CD4-positive, alpha-beta T cell treated with Interleukin-21 for 1 hour (primary cell): ENCODE measurements around the gene PAK1IP1.
"Not testable (repeated sequence)": the region's sequence is repeated elsewhere in the genome, so short reads cannot be mapped to it uniquely, and the experiment has no call there.

Source experiments
- DNase-seq: peaks from one replicate; pipeline ENCODE4 v3.0.0-alpha.2; 2020

PAK1IP1 gene

GRCh38 chr6:10746915-10747250 lies 52.1 kb downstream of the PAK1IP1 start:
- no peak for DNase-seq

- peak; percentile 98 for DNase-seq
Observed at GRCh38 chr6:10747251-10747972, 52.6 kb downstream of the PAK1IP1 start, which contains the start of gene TMEM14B. Gene TMEM14B, plus strand, starts transcription at chr6:10747805. Its CDS starts 1,441 bp downstream, at chr6:10749246.

- DNase-seq, result no peak
Observed at GRCh38 chr6:10749734-10750133, 55.0 kb downstream of the PAK1IP1 start.

GRCh38 chr6:10750568-10750967 lies 55.8 kb downstream of the PAK1IP1 start:
- not testable (repeated sequence) for DNase-seq

GRCh38 chr6:10751757-10752156 lies 57.0 kb downstream of the PAK1IP1 start:
- DNase-seq, result peak; percentile 23

GRCh38 chr6:10756085-10756484 lies 61.3 kb downstream of the PAK1IP1 start:
- DNase-seq, result no peak
